Neural cell (in vitro differentiated cells): ENCODE measurements around the gene ASIC1.

ENCODE experiments used
- EP300 ChIP-seq: fragments of 450-650 bp; conservative IDR thresholded peaks from 2 replicates; pipeline ENCODE4 v1.6.1; 2014; ENCODE audit warnings: antibody characterized with exemption, mild to moderate bottlenecking, moderate library complexity; ENCODE audit not compliant: poor library complexity, severe bottlenecking
- EZH2 ChIP-seq: fragments of 200-600, 300-800 bp; shearing (Covaris generic), sonication (generic); IDR thresholded peaks from 2 replicates; pipeline ENCODE4 v1.6.1; 2014; ENCODE audit warnings: antibody characterized with exemption, low read length, borderline replicate concordance, mild to moderate bottlenecking; ENCODE audit not compliant: insufficient read depth, poor library complexity, severe bottlenecking
- POLR2AphosphoS5 ChIP-seq: IDR thresholded peaks from 2 replicates; pipeline ENCODE4 v1.6.1; 2012
- RAD21 ChIP-seq: fragments of 450-650 bp; conservative IDR thresholded peaks from 2 replicates; pipeline ENCODE4 v1.6.1; 2014; ENCODE audit warnings: antibody characterized with exemption, mild to moderate bottlenecking, moderate library complexity
- TAF1 ChIP-seq: IDR thresholded peaks from 2 replicates; pipeline ENCODE4 v1.6.1; 2012; ENCODE audit warnings: low read depth
- TF ChIP-seq, protein P1 (sequence below): IDR thresholded peaks from 2 replicates; pipeline ENCODE4 v1.6.1; 2012; ENCODE audit warnings: borderline replicate concordance
- TF ChIP-seq, protein P2 (sequence below): fragments of 450-650 bp; IDR thresholded peaks from 2 replicates; pipeline ENCODE4 v1.5.1; 2014; ENCODE audit warnings: antibody characterized with exemption, mild to moderate bottlenecking, moderate library complexity; ENCODE audit not compliant: poor library complexity, severe bottlenecking

DNA sequence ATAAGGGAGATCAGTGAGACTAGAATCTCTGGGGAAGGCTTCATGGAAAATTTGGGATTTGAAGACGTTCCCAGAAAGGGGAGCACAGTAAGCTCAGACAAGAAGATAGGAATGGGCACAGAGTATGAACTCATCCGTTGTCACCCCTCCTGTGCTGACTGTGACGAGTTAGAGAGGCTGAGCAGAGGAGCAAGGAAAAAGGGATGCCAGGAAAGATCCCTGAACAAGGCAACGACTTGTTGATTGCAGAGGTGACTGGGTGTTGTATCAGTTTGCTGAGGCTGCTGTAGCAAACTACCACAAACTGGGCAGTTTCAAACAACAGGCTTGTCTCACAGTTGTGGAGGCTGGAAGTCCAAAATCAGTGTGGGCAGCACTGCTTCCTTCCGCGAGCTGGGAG lies 40.6 kb downstream of the ASIC1 start:
- TF ChIP-seq, protein P1, sequence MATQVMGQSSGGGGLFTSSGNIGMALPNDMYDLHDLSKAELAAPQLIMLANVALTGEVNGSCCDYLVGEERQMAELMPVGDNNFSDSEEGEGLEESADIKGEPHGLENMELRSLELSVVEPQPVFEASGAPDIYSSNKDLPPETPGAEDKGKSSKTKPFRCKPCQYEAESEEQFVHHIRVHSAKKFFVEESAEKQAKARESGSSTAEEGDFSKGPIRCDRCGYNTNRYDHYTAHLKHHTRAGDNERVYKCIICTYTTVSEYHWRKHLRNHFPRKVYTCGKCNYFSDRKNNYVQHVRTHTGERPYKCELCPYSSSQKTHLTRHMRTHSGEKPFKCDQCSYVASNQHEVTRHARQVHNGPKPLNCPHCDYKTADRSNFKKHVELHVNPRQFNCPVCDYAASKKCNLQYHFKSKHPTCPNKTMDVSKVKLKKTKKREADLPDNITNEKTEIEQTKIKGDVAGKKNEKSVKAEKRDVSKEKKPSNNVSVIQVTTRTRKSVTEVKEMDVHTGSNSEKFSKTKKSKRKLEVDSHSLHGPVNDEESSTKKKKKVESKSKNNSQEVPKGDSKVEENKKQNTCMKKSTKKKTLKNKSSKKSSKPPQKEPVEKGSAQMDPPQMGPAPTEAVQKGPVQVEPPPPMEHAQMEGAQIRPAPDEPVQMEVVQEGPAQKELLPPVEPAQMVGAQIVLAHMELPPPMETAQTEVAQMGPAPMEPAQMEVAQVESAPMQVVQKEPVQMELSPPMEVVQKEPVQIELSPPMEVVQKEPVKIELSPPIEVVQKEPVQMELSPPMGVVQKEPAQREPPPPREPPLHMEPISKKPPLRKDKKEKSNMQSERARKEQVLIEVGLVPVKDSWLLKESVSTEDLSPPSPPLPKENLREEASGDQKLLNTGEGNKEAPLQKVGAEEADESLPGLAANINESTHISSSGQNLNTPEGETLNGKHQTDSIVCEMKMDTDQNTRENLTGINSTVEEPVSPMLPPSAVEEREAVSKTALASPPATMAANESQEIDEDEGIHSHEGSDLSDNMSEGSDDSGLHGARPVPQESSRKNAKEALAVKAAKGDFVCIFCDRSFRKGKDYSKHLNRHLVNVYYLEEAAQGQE: no peak
- TF ChIP-seq EP300 (no peak), RAD21 (no peak), EZH2 (no peak), POLR2AphosphoS5 (no peak), TAF1 (no peak)
- TF ChIP-seq, protein P2, sequence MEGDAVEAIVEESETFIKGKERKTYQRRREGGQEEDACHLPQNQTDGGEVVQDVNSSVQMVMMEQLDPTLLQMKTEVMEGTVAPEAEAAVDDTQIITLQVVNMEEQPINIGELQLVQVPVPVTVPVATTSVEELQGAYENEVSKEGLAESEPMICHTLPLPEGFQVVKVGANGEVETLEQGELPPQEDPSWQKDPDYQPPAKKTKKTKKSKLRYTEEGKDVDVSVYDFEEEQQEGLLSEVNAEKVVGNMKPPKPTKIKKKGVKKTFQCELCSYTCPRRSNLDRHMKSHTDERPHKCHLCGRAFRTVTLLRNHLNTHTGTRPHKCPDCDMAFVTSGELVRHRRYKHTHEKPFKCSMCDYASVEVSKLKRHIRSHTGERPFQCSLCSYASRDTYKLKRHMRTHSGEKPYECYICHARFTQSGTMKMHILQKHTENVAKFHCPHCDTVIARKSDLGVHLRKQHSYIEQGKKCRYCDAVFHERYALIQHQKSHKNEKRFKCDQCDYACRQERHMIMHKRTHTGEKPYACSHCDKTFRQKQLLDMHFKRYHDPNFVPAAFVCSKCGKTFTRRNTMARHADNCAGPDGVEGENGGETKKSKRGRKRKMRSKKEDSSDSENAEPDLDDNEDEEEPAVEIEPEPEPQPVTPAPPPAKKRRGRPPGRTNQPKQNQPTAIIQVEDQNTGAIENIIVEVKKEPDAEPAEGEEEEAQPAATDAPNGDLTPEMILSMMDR: no peak
